HepG2 (cell line): Measurements from ENCODE around the gene SH3PXD2A. TPM values are rescaled to one million over a fixed set of nuclear protein-coding genes. Genes with fewer than 3 reads are reported as not detected.

Experiments used
- HES4 ChIP-seq: sonication (generic); formaldehyde crosslinking; IDR thresholded peaks from 2 replicates; pipeline ENCODE4 v1.9.0; 2021; ENCODE audit warnings: mild to moderate bottlenecking, missing genetic modification reagents, borderline replicate concordance
- MAFK ChIP-seq, 2 experiments: IDR thresholded peaks in 1 of 2; conservative IDR thresholded peaks in 1 of 2; 2 replicates each; pipeline ENCODE4 v1.6.1; 2011; ENCODE audit warnings: improper control_type of control experiment in 2 of 2, low read length in 2 of 2
- RBM39 ChIP-seq: fragments of 200-400 bp; formaldehyde crosslinking; IDR thresholded peaks from one replicate; pipeline ENCODE4 v1.6.1; 2018; ENCODE audit warnings: antibody characterized with exemption, mild to moderate bottlenecking, low read depth, low read length; ENCODE audit not compliant: poor library complexity, severe bottlenecking
- SALL1 ChIP-seq: sonication (generic); formaldehyde crosslinking; IDR thresholded peaks from 2 replicates; pipeline ENCODE4 v1.8.0; 2022; ENCODE audit warnings: mild to moderate bottlenecking, missing genetic modification reagents
- SYNCRIP ChIP-seq: fragments of 200-400 bp; formaldehyde crosslinking; IDR thresholded peaks from 2 replicates; pipeline ENCODE4 v1.6.1; 2018; ENCODE audit warnings: mild to moderate bottlenecking, low read depth, low read length; ENCODE audit not compliant: insufficient read depth
- TCF7 ChIP-seq: sonication (generic); IDR thresholded peaks from 2 replicates; pipeline ENCODE4 v1.6.1; 2016; ENCODE audit warnings: antibody characterized with exemption, low read depth
- TEAD2 ChIP-seq: sonication (generic); formaldehyde crosslinking; IDR thresholded peaks from 2 replicates; pipeline ENCODE4 v1.9.0; 2021; ENCODE audit warnings: missing genetic modification reagents
- TEAD3 ChIP-seq: optimal IDR thresholded peaks from 2 replicates; pipeline ENCODE3; 2016; ENCODE audit warnings: borderline replicate concordance
- ZBTB8A ChIP-seq: sonication (generic); formaldehyde crosslinking; IDR thresholded peaks from 2 replicates; pipeline ENCODE4 v1.4.0; 2020; ENCODE audit warnings: mild to moderate bottlenecking, low read depth, missing genetic modification reagents, borderline replicate concordance
- ZFP37 ChIP-seq: sonication (generic); formaldehyde crosslinking; IDR thresholded peaks from 2 replicates; pipeline ENCODE4 v1.4.0; 2020; ENCODE audit warnings: missing genetic modification reagents, borderline replicate concordance
- ZNF121 ChIP-seq: sonication (generic); formaldehyde crosslinking; IDR thresholded peaks from 2 replicates; pipeline ENCODE4 v1.5.0; 2020; ENCODE audit warnings: mild to moderate bottlenecking, missing genetic modification reagents
- ZNF3 ChIP-seq: IDR thresholded peaks from 2 replicates; pipeline ENCODE4 v1.7.0; 2017; ENCODE audit warnings: inconsistent platforms
- ZNF562 ChIP-seq: sonication (generic); formaldehyde crosslinking; IDR thresholded peaks from 2 replicates; pipeline ENCODE4 v1.8.0; 2022; ENCODE audit warnings: missing genetic modification reagents, borderline replicate concordance
- ZSCAN31 ChIP-seq: sonication (generic); formaldehyde crosslinking; IDR thresholded peaks from 2 replicates; pipeline ENCODE4 v1.5.0; 2020; ENCODE audit warnings: low read depth, mild to moderate bottlenecking, missing genetic modification reagents
- polyA plus RNA-seq, 8 experiments: library from polyadenylated mRNA; depleted of rRNA in 3 of 8; stranded (reverse) in 7 of 8; unstranded in 1 of 8; fragments of >200 nt; fragmentation: Illumina TruSeq in 4 of 8; extraction: Trizol in 4 of 8; gene quantifications; 2 replicates each; pipeline versions ENCODE4 v1.2.1 to v1.2.3, GENCODE V29; 2011 to 2016; ENCODE audit warnings: low read depth in 4 of 8, missing spikeins in 1 of 8, mixed read lengths in 1 of 8; ENCODE audit not compliant: insufficient read depth in 1 of 8
- total RNA-seq, 5 experiments: library from RNA; depleted of rRNA; stranded (reverse); fragments of >200 nt; fragmentation: Illumina TruSeq; extraction: Trizol; gene quantifications; 2 replicates each; pipeline ENCODE4 v1.2.3, GENCODE V29; 2016; ENCODE audit warnings: low read depth in 1 of 5
- TF ChIP-seq, protein P1 (sequence below): sonication (generic); formaldehyde crosslinking; IDR thresholded peaks from 2 replicates; pipeline ENCODE4 v1.4.0; 2020; ENCODE audit warnings: low read depth, mild to moderate bottlenecking, missing genetic modification reagents
- TF ChIP-seq, protein P2 (sequence below): IDR thresholded peaks from 2 replicates; pipeline ENCODE4 v1.6.1; 2016; ENCODE audit warnings: low read depth, borderline replicate concordance
- TF ChIP-seq, protein P3 (sequence below): sonication (generic); formaldehyde crosslinking; IDR thresholded peaks from 2 replicates; pipeline ENCODE4 v1.4.0; 2020; ENCODE audit warnings: mild to moderate bottlenecking, low read depth, missing genetic modification reagents
- TF ChIP-seq, protein P4 (sequence below): sonication (generic); formaldehyde crosslinking; IDR thresholded peaks from 2 replicates; pipeline ENCODE4 v1.9.0; 2021; ENCODE audit warnings: missing genetic modification reagents, borderline replicate concordance
- TF ChIP-seq, protein P5 (sequence below): sonication (generic); formaldehyde crosslinking; IDR thresholded peaks from 2 replicates; pipeline ENCODE4 v1.8.1; 2023; ENCODE audit warnings: mild to moderate bottlenecking, missing genetic modification reagents
- TF ChIP-seq, protein P6 (sequence below): sonication (generic); formaldehyde crosslinking; IDR thresholded peaks from 2 replicates; pipeline ENCODE4 v1.5.1; 2020; ENCODE audit warnings: mild to moderate bottlenecking, moderate library complexity, missing genetic modification reagents

The SH3PXD2A gene
- total and polyA plus RNA-seq, 2 of the 13 experiments (the other 11 are each of a cell fraction or from before 2014, with no cell fraction given): 11.1 to 11.3 TPM

DNA sequence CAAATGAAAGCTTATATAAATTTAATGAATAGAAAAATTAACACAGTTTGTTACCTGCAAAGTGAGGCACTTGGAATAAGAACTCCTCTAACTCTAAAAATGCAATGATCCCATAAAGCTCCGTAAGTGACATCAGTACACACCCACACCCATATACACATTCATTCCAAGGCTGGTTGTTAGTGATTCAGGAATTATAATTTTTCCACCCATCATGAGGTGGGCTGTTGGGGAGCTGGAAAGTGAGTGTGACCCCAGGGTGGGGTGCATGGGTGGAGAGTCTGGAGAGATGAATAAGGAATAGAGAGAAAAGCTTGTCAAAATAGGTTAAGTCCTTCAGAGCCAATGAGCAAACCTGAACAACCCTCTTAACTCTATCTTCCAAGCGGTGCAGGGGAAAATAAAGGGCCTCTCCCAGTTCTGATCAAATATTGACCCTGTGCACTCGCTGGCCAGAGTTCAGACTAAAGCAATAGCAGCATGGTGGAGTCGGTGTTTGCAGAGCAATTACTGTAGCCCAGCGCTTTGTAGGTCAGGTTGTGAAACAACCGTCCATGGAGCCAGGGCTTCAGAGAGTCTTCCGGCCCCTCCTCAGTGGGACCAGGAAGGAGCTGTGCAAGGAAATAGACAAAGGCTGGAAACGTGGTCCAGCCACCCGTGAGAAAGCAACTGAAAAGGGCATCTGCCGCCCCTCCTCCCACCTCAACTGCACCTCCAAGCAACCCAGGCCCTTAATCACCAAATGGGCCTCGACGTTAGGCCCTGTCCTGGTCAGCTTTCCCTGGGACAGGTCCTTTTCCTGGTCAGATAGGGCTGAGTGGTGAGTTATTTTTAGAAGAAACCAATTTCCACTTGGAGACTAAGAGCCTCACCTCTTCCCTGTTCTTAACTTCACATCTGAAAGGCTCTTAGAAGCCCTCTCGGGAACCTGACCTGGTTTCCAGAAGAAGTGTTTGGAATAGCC is 61.2 kb downstream of the SH3PXD2A start (continued):
- TF ChIP-seq, protein P1, sequence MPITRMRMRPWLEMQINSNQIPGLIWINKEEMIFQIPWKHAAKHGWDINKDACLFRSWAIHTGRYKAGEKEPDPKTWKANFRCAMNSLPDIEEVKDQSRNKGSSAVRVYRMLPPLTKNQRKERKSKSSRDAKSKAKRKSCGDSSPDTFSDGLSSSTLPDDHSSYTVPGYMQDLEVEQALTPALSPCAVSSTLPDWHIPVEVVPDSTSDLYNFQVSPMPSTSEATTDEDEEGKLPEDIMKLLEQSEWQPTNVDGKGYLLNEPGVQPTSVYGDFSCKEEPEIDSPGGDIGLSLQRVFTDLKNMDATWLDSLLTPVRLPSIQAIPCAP: no peak
- TF ChIP-seq ZBTB8A (peak; percentile 73; the same call in 1 of the 2 replicates), ZNF562 (CRISPR knock-in tag) (no peak), SYNCRIP (no peak), MAFK (conservative IDR thresholded peaks at IDR 0.05 in 1 of 2, IDR thresholded peaks at IDR 0.05 in 1 of 2; ENCODE audit: low read length in 2 of 2) (no peak), ZNF3 (CRISPR knock-in tag) (no peak; the same call in 1 of the 2 replicates), TEAD3 (CRISPR knock-in tag) (peak; percentile 86), ZSCAN31 (CRISPR knock-in tag) (peak; percentile 45; the same call in 1 of the 2 replicates), ZNF121 (CRISPR knock-in tag) (peak; percentile 44), RBM39 (no peak), SALL1 (CRISPR knock-in tag) (peak; percentile 99), HES4 (CRISPR knock-in tag) (no peak), TEAD2 (no peak), ZFP37 (CRISPR knock-in tag) (no peak), TCF7 (peak; percentile 96)
- TF ChIP-seq, protein P2, sequence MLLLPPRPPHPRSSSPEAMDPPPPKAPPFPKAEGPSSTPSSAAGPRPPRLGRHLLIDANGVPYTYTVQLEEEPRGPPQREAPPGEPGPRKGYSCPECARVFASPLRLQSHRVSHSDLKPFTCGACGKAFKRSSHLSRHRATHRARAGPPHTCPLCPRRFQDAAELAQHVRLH (CRISPR knock-in tag): peak; percentile 90
- TF ChIP-seq, protein P3, sequence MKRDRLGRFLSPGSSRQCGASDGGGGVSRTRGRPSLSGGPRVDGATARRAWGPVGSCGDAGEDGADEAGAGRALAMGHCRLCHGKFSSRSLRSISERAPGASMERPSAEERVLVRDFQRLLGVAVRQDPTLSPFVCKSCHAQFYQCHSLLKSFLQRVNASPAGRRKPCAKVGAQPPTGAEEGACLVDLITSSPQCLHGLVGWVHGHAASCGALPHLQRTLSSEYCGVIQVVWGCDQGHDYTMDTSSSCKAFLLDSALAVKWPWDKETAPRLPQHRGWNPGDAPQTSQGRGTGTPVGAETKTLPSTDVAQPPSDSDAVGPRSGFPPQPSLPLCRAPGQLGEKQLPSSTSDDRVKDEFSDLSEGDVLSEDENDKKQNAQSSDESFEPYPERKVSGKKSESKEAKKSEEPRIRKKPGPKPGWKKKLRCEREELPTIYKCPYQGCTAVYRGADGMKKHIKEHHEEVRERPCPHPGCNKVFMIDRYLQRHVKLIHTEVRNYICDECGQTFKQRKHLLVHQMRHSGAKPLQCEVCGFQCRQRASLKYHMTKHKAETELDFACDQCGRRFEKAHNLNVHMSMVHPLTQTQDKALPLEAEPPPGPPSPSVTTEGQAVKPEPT (CRISPR knock-in tag): peak; percentile 93
- TF ChIP-seq, protein P4, sequence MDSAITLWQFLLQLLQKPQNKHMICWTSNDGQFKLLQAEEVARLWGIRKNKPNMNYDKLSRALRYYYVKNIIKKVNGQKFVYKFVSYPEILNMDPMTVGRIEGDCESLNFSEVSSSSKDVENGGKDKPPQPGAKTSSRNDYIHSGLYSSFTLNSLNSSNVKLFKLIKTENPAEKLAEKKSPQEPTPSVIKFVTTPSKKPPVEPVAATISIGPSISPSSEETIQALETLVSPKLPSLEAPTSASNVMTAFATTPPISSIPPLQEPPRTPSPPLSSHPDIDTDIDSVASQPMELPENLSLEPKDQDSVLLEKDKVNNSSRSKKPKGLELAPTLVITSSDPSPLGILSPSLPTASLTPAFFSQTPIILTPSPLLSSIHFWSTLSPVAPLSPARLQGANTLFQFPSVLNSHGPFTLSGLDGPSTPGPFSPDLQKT (CRISPR knock-in tag): no peak
- TF ChIP-seq, protein P5, sequence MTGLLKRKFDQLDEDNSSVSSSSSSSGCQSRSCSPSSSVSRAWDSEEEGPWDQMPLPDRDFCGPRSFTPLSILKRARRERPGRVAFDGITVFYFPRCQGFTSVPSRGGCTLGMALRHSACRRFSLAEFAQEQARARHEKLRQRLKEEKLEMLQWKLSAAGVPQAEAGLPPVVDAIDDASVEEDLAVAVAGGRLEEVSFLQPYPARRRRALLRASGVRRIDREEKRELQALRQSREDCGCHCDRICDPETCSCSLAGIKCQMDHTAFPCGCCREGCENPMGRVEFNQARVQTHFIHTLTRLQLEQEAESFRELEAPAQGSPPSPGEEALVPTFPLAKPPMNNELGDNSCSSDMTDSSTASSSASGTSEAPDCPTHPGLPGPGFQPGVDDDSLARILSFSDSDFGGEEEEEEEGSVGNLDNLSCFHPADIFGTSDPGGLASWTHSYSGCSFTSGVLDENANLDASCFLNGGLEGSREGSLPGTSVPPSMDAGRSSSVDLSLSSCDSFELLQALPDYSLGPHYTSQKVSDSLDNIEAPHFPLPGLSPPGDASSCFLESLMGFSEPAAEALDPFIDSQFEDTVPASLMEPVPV (CRISPR knock-in tag): peak; percentile 61; the same call in 1 of the 2 replicates
- TF ChIP-seq, protein P6, sequence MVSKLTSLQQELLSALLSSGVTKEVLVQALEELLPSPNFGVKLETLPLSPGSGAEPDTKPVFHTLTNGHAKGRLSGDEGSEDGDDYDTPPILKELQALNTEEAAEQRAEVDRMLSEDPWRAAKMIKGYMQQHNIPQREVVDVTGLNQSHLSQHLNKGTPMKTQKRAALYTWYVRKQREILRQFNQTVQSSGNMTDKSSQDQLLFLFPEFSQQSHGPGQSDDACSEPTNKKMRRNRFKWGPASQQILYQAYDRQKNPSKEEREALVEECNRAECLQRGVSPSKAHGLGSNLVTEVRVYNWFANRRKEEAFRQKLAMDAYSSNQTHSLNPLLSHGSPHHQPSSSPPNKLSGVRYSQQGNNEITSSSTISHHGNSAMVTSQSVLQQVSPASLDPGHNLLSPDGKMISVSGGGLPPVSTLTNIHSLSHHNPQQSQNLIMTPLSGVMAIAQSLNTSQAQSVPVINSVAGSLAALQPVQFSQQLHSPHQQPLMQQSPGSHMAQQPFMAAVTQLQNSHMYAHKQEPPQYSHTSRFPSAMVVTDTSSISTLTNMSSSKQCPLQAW (CRISPR knock-in tag): peak; percentile 96
